Endothelial cell of umbilical vein (primary cell): ENCODE results near the gene RBMS3. TPM values are rescaled to one million over a fixed set of nuclear protein-coding genes. Genes with fewer than 3 reads are reported as not detected.

Experiments
- BruUV-seq: library from RNA; stranded (reverse); fragments of 400-500 nt; replicated peaks from 2 replicates; lab custom pipeline; 2021; lab: Mats Ljungman, UMichigan
- CTCF ChIA-PET: fragments of 300-600, 350-600 bp; sonication (Branson Sonifier 250); formaldehyde crosslinking; loops from one replicate; lab custom pipeline; 2021; ENCODE audit warnings: antibody characterized with exemption, inconsistent platforms; lab: Charles Lee
- POLR2A ChIA-PET: fragments of 300-600, 350-600 bp; sonication (Branson Sonifier 250); formaldehyde crosslinking; loops from one replicate; lab custom pipeline; 2021; ENCODE audit warnings: antibody characterized with exemption, inconsistent platforms; lab: Charles Lee
- DNase-seq: peaks from one replicate; pipeline ENCODE4 v3.0.0-alpha.2; 2011; ENCODE audit warnings: low read depth, low spot score
- FAIRE-seq: peaks from 2 replicates; lab custom pipeline; 2011; peaks lifted over from hg19 to GRCh38; lab: Jason Lieb, UNC
- H2AFZ ChIP-seq: 2 replicates; pipeline ENCODE4 v1.6.0; 2012; ENCODE audit warnings: low read depth, low read length, control low read depth, inconsistent platforms
- H3K27ac ChIP-seq: 2 replicates; pipeline ENCODE4 v1.5.1; 2011; ENCODE audit warnings: low read depth, mild to moderate bottlenecking, control low read depth, low read length, moderate library complexity; ENCODE audit not compliant: insufficient read depth
- H3K27me3 ChIP-seq, 2 experiments: 2 replicates each; pipeline versions ENCODE4 v1.6.0 to v1.6.1; 2011; ENCODE audit warnings: low read length in 2 of 2, mixed read lengths in 1 of 2; ENCODE audit not compliant: control insufficient read depth in 2 of 2, insufficient read depth in 2 of 2
- H3K36me3 ChIP-seq, 2 experiments: 2 replicates in 1 of 2; 3 replicates in 1 of 2; pipeline ENCODE4 v1.5.1; 2011; ENCODE audit warnings: low read length in 2 of 2, mild to moderate bottlenecking in 1 of 2, moderate library complexity in 1 of 2; ENCODE audit not compliant: control insufficient read depth in 2 of 2, insufficient read depth in 2 of 2; ENCODE audit errors: extremely low read depth in 1 of 2
- H3K4me1 ChIP-seq: 3 replicates; pipeline ENCODE4 v1.5.1; 2011; ENCODE audit warnings: mild to moderate bottlenecking, low read length; ENCODE audit not compliant: control insufficient read depth, insufficient read depth; ENCODE audit errors: extremely low read depth
- H3K4me2 ChIP-seq: 2 replicates; pipeline ENCODE4 v1.6.1; 2011; ENCODE audit warnings: low read length, control low read depth, mixed read lengths; ENCODE audit not compliant: insufficient read depth
- H3K4me3 ChIP-seq, 3 experiments: fragments of 200-600 bp in 1 of 3; sonication (generic), shearing (Covaris generic) in 1 of 3; replicated peaks in 1 of 3; 2 replicates each; pipeline ENCODE4 v1.5.1; 2011 to 2016; ENCODE audit warnings: control low read depth in 3 of 3, low read length in 3 of 3, mild to moderate bottlenecking in 2 of 3, inconsistent platforms in 1 of 3, low read depth in 1 of 3, moderate library complexity in 1 of 3; ENCODE audit not compliant: insufficient read depth in 1 of 3
- H3K79me2 ChIP-seq: 2 replicates; pipeline ENCODE4 v1.6.0; 2012; ENCODE audit warnings: low read length, inconsistent platforms; ENCODE audit not compliant: control insufficient read depth, insufficient read depth
- H3K9ac ChIP-seq: replicated peaks from 2 replicates; pipeline ENCODE3; 2011; ENCODE audit warnings: low read length, control low read depth; ENCODE audit not compliant: insufficient read depth; ENCODE audit errors: extremely low read depth
- H3K9me1 ChIP-seq: replicated peaks from 3 replicates; pipeline ENCODE4 v1.6.0; 2011; ENCODE audit warnings: mild to moderate bottlenecking, low read length; ENCODE audit not compliant: control insufficient read depth, insufficient read depth; ENCODE audit errors: extremely low read depth
- H3K9me3 ChIP-seq: replicated peaks from 2 replicates; pipeline ENCODE4 v1.5.1; 2012; ENCODE audit warnings: low read length, inconsistent platforms; ENCODE audit not compliant: control insufficient read depth, insufficient read depth
- H4K20me1 ChIP-seq: replicated peaks from 2 replicates; pipeline ENCODE3; 2011; ENCODE audit warnings: mild to moderate bottlenecking, low read length; ENCODE audit not compliant: control insufficient read depth, insufficient read depth; ENCODE audit errors: extremely low read depth
- CTCF ChIP-seq, 2 donors: IDR thresholded peaks; 1 replicate in 1 of 2; 2 replicates in 1 of 2; pipeline ENCODE4 v1.5.1; 2011; ENCODE audit warnings: low read length in 2 of 2, mild to moderate bottlenecking in 2 of 2, moderate library complexity in 2 of 2, control low read depth in 1 of 2, inconsistent platforms in 1 of 2, low read depth in 1 of 2; ENCODE audit not compliant: insufficient read depth in 1 of 2; ENCODE audit errors: extremely low read depth in 1 of 2
- EZH2 ChIP-seq: IDR thresholded peaks from 2 replicates; pipeline ENCODE4 v1.6.1; 2012; ENCODE audit warnings: borderline replicate concordance, low read depth, mild to moderate bottlenecking, moderate library complexity, low read length, inconsistent platforms; ENCODE audit not compliant: severe bottlenecking
- FOS ChIP-seq: IDR thresholded peaks from 2 replicates; pipeline ENCODE4 v1.6.1; 2011; ENCODE audit warnings: mild to moderate bottlenecking, low read length, moderate library complexity, borderline replicate concordance; ENCODE audit not compliant: insufficient read depth
- GATA2 ChIP-seq: IDR thresholded peaks from 2 replicates; pipeline ENCODE4 v1.7.0; 2011; ENCODE audit warnings: low read depth, mild to moderate bottlenecking, moderate library complexity, mixed read lengths, low read length; ENCODE audit not compliant: insufficient read length, insufficient read depth
- JUN ChIP-seq: IDR thresholded peaks from 2 replicates; pipeline ENCODE4 v1.6.1; 2011; ENCODE audit warnings: borderline replicate concordance, low read depth; ENCODE audit not compliant: insufficient read length, insufficient read depth
- MAX ChIP-seq: IDR thresholded peaks from 2 replicates; pipeline ENCODE4 v1.6.1; 2011; ENCODE audit not compliant: insufficient read depth, insufficient read length
- MYC ChIP-seq: IDR thresholded peaks from one replicate; pipeline ENCODE4 v1.6.1; 2011; ENCODE audit warnings: mild to moderate bottlenecking, low read depth, low read length
- POLR2A ChIP-seq: IDR thresholded peaks from 2 replicates; pipeline ENCODE4 v1.6.1; 2012; ENCODE audit warnings: low read depth, mild to moderate bottlenecking, control low read depth, low read length
- POLR2AphosphoS5 ChIP-seq: IDR thresholded peaks from 2 replicates; pipeline ENCODE4 v1.6.1; 2012; ENCODE audit warnings: low read depth, mild to moderate bottlenecking, control low read depth, low read length, moderate library complexity; ENCODE audit not compliant: insufficient read depth
- dilution Hi-C: fragments of 300-500 bp; cut with MboI; formaldehyde crosslinking; loops from one replicate; pipeline ENCODE4 v1.15.0; 2019; ENCODE audit warnings: low sequenced_read_pairs; ENCODE audit not compliant: extremely low pct_ligation_motif_present
- intact Hi-C: fragments of 100-400 bp; cut with micrococcal nuclease; formaldehyde crosslinking; loops from one replicate; pipeline ENCODE4 v1.10.0; 2022
- polyA plus RNA-seq, 4 experiments: library from polyadenylated mRNA; depleted of rRNA in 3 of 4; stranded (reverse) in 3 of 4; unstranded in 1 of 4; fragments of >200 nt; gene quantifications; 2 replicates each; pipeline versions ENCODE4 v1.2.1 to v1.2.3, GENCODE V29; 2011 to 2012; ENCODE audit warnings: missing spikeins in 1 of 4
- total RNA-seq: library from RNA; stranded (reverse); gene quantifications from 2 replicates; pipeline ENCODE4 v1.2.3, GENCODE V29; 2021

The RBMS3 gene
- total and polyA plus RNA-seq, 2 donors (not counting 3 experiments of a cell fraction or from before 2014, with no cell fraction given), result 13.6 to 42.3 TPM

GRCh38 chr3:29322586-29322985 is 41.7 kb downstream of the RBMS3 start:
- intact Hi-C loops, result no loop called here
- no TSS peak for BruUV-seq
- Histone ChIP-seq H3K4me3 (no peak overlapping the region), H3K9me3 (no peaks in the 10 kb centered on the region), H3K27ac (no peak overlapping the region), H4K20me1 (no peaks in the 10 kb centered on the region), H2AFZ (no peak overlapping the region), H3K4me1 (peaks cover 24% of the 10 kb centered on the region), H3K79me2 (peaks cover 43% of the 10 kb centered on the region), H3K9me1 (no peaks in the 10 kb centered on the region), H3K4me2 (no peak overlapping the region), H3K36me3 (no peaks in the 10 kb centered on the region), H3K27me3 (no peaks in the 10 kb centered on the region), H3K9ac (no peak overlapping the region)
- dilution Hi-C loops, result no loop called here
- ChIA-PET CTCF (interaction anchor here (2.1 kb wide), 1 partner anchor 406 kb away, joined by 12 read pairs; no protein-coding TSS in a partner anchor), POLR2A (no interaction called here)
- FAIRE-seq, result no peak
- DNase-seq, result no peak
- no peak for TF ChIP-seq EZH2
- TF ChIP-seq CTCF (IDR thresholded peaks at IDR 0.05; ENCODE audit: extremely low read depth in 1 of 2, insufficient read depth in 1 of 2, low read depth in 1 of 2, low read length in 2 of 2), result no peak
- TF ChIP-seq POLR2AphosphoS5, result no peak
- no peak for TF ChIP-seq MAX
- TF ChIP-seq JUN, result no peak
- TF ChIP-seq FOS, result no peak
- TF ChIP-seq MYC, result no peak
- no peak for TF ChIP-seq GATA2
- TF ChIP-seq POLR2A, result no peak
